ENCODE results near the gene KPNA6. TPM values are rescaled to one million over a fixed set of nuclear protein-coding genes. Genes with fewer than 3 reads are reported as not detected.
A peak's percentile ranks its signal among the peaks of the same experiment; 100 is the strongest.

KPNA6 gene
- total and polyA plus RNA-seq, 2 of the 4 experiments (the other 2 are of a cell fraction), result 27.0 to 50.7 TPM

DNA sequence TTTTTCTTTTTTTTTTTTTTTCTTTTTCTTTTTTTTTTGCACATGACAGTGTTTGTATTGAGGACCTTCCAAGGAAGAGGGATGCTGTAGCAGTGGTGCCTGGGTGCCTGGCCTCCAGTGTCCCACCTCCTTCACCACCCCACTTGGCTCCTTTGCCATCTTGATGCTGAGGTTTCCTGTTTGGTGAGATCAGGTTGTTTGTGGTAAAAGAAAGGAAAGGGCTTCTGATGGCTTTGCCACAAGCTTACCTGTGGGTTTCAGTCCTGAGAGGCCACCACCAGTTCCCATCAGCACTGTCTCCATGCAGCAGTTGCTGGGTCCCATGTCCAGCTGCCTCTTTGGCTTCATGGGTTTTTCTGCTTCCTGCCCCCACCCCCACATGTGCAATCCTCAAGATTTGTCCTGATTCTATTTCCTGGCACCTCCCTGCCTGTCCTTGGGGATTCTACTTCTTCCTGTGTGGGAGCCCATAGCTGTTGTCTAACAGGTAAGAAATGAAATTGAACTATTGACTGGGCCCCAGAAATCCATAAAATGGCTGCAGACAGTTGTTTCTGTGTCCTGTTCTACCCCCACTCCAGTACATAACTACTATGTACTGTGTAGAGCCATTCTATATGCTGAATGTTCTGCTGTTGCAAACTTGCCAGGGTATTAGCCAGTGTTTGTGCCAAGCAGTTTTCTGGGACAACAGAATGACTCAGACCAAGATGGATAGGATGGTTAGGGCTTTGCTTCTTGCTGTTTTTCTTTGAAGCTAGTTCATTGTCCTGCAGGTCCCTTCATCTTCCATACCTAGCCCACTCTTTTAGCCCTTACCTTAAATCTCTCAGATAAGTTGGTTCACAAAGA lies 88.3 kb downstream of the KPNA6 start:
- Histone ChIP-seq H3K4me2 (ENCODE audit: low read depth, low read length) (no peak overlapping the region), H4K20me1 (ENCODE audit: insufficient read depth, low read length) (peaks cover 20% of the 10 kb centered on the region), H3K9ac (ENCODE audit: low read depth, low read length) (no peak overlapping the region), H4K8ac (ENCODE audit: low read depth in 2 of 2, low read length in 2 of 2) (no peak overlapping the region), H3K4me1 (ENCODE audit: control insufficient read depth, insufficient read depth, low read length) (peaks cover 26% of the 10 kb centered on the region), H3K9me1 (ENCODE audit: insufficient read depth, low read length) (peaks cover 13% of the 10 kb centered on the region; the same call in 1 of the 2 replicates), H2AK9ac (replicated peaks; ENCODE audit: low read depth, low read length, poor library complexity) (no peak overlapping the region), H2BK5ac (ENCODE audit: low read depth, low read length, poor library complexity, severe bottlenecking) (peak overlapping the region; percentile 1), H4K91ac (ENCODE audit: insufficient read depth, low read depth, low read length) (no peak overlapping the region), H3K36me3 (ENCODE audit: control insufficient read depth, insufficient read depth, low read length) (peaks cover 69% of the 10 kb centered on the region), H3K4ac (ENCODE audit: low read depth, low read length) (no peak overlapping the region), H2BK120ac (ENCODE audit: low read depth, low read length) (no peak overlapping the region), H3K18ac (ENCODE audit: low read depth, low read length) (no peak overlapping the region), H4K5ac (ENCODE audit: low read depth, low read length) (no peak overlapping the region), H3K9me3 (ENCODE audit: control insufficient read depth, insufficient read depth, low read length) (no peaks in the 10 kb centered on the region), H2AFZ (replicated peaks; ENCODE audit: low read length, poor library complexity) (no peak overlapping the region), H2AK5ac (ENCODE audit: low read depth, low read length) (no peak overlapping the region), H3K79me1 (ENCODE audit: low read depth in 1 of 2, low read length in 2 of 2) (peaks cover 16 to 67% of the 10 kb centered on the region in 2 experiments; a peak in 3 of 4 replicates), H3K23ac (ENCODE audit: low read depth, low read length) (no peak overlapping the region), H3K14ac (replicated peaks; ENCODE audit: low read depth, low read length) (no peak overlapping the region), H2BK20ac (ENCODE audit: low read depth, low read length) (no peak overlapping the region), H3K27ac (ENCODE audit: insufficient read depth, low read length) (peak overlapping the region; percentile 4; the same call in 1 of the 2 replicates), H3K4me3 (ENCODE audit: insufficient read depth, low read depth, low read length) (no peak overlapping the region), H2BK15ac (ENCODE audit: low read depth, low read length) (no peak overlapping the region), H3K27me3 (ENCODE audit: control insufficient read depth, insufficient read depth, low read length) (no peaks in the 10 kb centered on the region), H3K56ac (ENCODE audit: extremely low read depth, insufficient read depth, low read length) (no peak overlapping the region)
- in situ Hi-C loops (cut with MboI; ENCODE audit: low sequenced_read_pairs), result no loop called here
- TSS peak; percentile 62 for BruUV-seq (replicated peaks)
- DNase-seq (peak; percentile 54), ATAC-seq (ENCODE audit: low read depth) (no peak)
- ChIA-PET CTCF (interaction anchor here (1.8 kb wide), 1 partner anchor 19 kb away, joined by 6 read pairs; no protein-coding TSS in a partner anchor), POLR2A (ENCODE audit: unreplicated experiment) (no interaction called here)
- intact Hi-C loops (cut with micrococcal nuclease), result no loop called here
- dilution Hi-C loops (cut with HindIII; ENCODE audit: low sequenced_read_pairs, unreplicated experiment), result no loop called here
- TF ChIP-seq MXI1 (IDR thresholded peaks at IDR 0.05; ENCODE audit: borderline replicate concordance, low read depth, low read length) (no peak), RAD21 (IDR thresholded peaks at IDR 0.05; ENCODE audit: low read length) (no peak), MAFK (IDR thresholded peaks at IDR 0.05; ENCODE audit: low read depth, low read length) (no peak), FOS (IDR thresholded peaks at IDR 0.05; ENCODE audit: low read depth, low read length) (no peak), NFE2L2 (IDR thresholded peaks at IDR 0.05; ENCODE audit: low read depth, low read length) (no peak), CHD1 (IDR thresholded peaks at IDR 0.05; ENCODE audit: low read depth, low read length) (no peak), POLR2A (IDR thresholded peaks at IDR 0.05; ENCODE audit: low read depth, low read length) (no peak), MAZ (IDR thresholded peaks at IDR 0.05; ENCODE audit: borderline replicate concordance, low read depth, low read length) (no peak), RCOR1 (IDR thresholded peaks at IDR 0.05; ENCODE audit: insufficient replicate concordance, low read length) (no peak), CEBPB (IDR thresholded peaks at IDR 0.05; ENCODE audit: low read depth, low read length) (no peak), BHLHE40 (IDR thresholded peaks at IDR 0.05; ENCODE audit: low read depth, low read length) (no peak), RFX5 (IDR thresholded peaks at IDR 0.05; ENCODE audit: low read depth, low read length) (no peak)
- TF ChIP-seq, protein P1, sequence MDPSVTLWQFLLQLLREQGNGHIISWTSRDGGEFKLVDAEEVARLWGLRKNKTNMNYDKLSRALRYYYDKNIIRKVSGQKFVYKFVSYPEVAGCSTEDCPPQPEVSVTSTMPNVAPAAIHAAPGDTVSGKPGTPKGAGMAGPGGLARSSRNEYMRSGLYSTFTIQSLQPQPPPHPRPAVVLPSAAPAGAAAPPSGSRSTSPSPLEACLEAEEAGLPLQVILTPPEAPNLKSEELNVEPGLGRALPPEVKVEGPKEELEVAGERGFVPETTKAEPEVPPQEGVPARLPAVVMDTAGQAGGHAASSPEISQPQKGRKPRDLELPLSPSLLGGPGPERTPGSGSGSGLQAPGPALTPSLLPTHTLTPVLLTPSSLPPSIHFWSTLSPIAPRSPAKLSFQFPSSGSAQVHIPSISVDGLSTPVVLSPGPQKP (IDR thresholded peaks at IDR 0.05; ENCODE audit: borderline replicate concordance, low read depth, low read length), result no peak
- TF ChIP-seq, protein P2, sequence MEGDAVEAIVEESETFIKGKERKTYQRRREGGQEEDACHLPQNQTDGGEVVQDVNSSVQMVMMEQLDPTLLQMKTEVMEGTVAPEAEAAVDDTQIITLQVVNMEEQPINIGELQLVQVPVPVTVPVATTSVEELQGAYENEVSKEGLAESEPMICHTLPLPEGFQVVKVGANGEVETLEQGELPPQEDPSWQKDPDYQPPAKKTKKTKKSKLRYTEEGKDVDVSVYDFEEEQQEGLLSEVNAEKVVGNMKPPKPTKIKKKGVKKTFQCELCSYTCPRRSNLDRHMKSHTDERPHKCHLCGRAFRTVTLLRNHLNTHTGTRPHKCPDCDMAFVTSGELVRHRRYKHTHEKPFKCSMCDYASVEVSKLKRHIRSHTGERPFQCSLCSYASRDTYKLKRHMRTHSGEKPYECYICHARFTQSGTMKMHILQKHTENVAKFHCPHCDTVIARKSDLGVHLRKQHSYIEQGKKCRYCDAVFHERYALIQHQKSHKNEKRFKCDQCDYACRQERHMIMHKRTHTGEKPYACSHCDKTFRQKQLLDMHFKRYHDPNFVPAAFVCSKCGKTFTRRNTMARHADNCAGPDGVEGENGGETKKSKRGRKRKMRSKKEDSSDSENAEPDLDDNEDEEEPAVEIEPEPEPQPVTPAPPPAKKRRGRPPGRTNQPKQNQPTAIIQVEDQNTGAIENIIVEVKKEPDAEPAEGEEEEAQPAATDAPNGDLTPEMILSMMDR (conservative IDR thresholded peaks at IDR 0.05; ENCODE audit: low read depth, low read length), result no peak
- TF ChIP-seq, protein P3, sequence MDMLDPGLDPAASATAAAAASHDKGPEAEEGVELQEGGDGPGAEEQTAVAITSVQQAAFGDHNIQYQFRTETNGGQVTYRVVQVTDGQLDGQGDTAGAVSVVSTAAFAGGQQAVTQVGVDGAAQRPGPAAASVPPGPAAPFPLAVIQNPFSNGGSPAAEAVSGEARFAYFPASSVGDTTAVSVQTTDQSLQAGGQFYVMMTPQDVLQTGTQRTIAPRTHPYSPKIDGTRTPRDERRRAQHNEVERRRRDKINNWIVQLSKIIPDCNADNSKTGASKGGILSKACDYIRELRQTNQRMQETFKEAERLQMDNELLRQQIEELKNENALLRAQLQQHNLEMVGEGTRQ (IDR thresholded peaks at IDR 0.05; ENCODE audit: low read depth, low read length), result no peak

Measured in IMR-90 (cell line).